HG03460 (cell line): ENCODE results near the gene SCAPER.

Experiments
- ATAC-seq: cut with Tn5 transposase; IDR thresholded peaks from one replicate; pipeline ENCODE4 v1.9.1; 2021; ENCODE audit not compliant: unreplicated experiment

Gene SCAPER

DNA sequence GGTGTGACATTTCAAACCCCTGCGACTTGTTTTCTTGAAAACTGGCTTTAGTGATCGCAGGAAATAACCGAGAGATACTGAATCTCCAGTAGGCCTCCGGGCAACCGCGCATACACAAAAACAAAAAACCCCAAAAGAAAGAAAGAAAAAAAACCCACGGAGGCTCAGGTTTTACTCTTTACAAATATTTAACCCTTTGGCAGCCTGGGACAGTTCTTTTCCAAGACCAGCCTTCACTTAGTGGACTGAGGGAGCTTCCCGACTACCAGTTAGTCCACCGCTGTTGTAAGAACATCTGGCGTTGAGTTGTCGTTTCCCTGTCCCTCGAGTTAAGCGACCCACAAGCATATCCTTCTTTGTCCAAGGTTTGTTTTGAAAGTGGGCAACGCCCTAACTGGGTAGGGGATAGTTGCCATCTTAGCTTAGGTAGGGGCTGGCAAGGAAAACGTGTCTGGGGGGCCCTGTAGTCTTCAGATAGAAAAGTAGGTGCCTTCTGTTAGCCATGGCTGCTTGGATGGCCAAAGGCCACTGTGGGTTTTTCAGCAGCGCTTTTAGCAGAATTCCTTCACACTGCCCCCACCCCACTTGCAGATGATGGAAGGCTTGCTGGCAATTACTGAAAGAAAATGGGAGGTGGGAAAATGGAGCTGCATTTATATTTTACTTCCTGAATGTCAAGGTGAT, 561.7 kb downstream of the SCAPER start:
- no peak for ATAC-seq

DNA sequence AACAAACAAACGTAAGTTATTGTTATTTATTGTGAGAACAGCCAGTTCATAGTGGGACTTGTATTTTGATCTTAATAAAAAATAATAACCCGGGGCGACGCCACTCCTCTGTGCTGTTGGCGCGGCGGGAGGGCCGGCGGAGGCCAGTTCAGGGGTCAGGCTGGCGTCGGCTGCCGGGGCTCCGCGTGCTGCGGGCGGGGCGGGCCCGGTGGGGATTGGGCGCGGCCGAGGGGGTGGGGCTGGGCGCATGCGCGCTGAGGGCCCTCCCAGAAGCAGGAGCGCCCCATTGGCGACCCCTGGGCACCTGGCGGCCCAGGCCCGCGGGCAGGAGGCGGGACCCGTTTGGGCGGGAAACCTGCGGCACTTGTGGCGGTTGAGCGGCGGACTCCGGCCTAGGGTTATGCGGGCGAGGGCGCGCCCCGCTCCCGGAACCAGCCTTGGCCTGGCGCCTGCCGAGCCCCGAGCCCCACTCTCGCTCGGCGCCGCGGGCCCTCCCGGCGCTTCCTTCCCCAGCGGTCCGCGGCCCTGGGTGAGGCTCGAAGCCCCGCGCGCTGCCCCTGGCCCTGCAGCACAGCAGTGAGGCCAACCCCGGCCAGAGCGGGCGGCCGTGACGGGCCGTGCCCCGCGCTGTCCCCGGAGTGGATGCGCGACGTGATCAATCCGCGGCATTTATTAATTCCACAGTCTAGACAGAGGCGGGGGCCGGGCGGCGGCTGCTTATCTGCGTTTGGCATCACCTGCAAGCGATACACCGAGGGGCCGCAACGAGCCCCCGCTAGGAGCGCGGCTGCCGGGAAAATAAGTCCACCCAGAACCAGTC, 562.5 kb downstream of the SCAPER start:
- ATAC-seq: no peak

DNA sequence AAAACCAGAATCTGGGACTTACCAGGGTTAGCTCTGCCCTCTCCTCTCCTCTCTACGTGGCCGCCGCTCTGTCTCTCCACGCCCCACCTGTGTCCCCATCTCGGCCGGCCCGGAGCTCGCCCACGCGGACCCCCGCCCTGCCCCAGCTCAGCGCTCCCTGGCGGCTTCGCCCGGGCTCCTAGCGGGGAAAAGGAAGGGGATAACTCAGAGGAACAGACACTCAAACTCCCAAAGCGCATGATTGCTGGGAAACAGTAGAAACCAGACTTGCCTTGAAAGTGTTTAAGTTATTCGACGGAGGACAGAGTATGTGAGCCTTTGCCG, 563.1 kb downstream of the SCAPER start:
- ATAC-seq: no peak

DNA sequence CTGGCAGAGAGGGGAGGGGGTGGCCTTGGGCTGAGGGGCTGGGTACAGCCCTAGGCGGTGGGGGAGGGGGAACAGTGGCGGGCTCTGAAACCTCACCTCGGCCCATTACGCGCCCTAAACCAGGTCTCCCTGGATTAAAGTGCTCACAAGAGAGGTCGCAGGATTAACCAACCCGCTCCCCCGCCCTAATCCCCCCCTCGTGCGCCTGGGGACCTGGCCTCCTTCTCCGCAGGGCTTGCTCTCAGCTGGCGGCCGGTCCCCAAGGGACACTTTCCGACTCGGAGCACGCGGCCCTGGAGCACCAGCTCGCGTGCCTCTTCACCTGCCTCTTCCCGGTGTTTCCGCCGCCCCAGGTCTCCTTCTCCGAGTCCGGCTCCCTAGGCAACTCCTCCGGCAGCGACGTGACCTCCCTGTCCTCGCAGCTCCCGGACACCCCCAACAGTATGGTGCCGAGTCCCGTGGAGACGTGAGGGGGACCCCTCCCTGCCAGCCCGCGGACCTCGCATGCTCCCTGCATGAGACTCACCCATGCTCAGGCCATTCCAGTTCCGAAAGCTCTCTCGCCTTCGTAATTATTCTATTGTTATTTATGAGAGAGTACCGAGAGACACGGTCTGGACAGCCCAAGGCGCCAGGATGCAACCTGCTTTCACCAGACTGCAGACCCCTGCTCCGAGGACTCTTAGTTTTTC, 563.6 kb downstream of the SCAPER start:
- ATAC-seq: no peak

DNA sequence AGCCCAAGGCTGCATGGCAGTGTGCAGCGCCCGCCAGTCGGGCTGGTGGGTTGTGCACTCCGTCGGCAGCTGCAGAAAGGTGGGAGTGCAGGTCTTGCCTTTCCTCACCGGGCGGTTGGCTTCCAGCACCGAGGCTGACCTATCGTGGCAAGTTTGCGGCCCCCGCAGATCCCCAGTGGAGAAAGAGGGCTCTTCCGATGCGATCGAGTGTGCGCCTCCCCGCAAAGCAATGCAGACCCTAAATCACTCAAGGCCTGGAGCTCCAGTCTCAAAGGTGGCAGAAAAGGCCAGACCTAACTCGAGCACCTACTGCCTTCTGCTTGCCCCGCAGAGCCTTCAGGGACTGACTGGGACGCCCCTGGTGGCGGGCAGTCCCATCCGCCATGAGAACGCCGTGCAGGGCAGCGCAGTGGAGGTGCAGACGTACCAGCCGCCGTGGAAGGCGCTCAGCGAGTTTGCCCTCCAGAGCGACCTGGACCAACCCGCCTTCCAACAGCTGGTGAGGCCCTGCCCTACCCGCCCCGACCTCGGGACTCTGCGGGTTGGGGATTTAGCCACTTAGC, 564.3 kb downstream of the SCAPER start:
- ATAC-seq: no peak

DNA sequence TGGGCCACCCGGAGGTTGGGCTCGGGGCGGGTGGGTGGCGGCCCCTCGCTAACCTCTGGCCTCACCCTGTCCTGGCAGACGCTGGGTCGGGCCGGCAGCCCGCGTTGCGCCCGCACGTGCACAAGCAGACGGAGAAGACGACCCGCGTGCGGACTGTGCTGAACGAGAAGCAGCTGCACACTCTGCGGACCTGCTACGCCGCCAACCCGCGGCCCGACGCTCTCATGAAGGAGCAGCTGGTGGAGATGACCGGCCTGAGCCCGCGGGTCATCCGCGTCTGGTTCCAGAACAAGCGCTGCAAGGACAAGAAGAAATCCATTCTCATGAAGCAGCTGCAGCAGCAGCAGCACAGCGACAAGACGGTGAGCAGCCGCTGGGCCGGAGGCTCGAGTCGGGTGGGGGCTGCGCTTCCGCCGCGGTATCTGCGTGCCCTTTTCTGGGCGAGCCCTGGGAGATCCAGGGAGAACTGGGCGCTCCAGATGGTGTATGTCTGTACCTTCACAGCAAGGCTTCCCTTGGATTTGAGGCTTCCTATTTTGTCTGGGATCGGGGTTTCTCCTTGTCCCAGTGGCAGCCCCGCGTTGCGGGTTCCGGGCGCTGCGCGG, 564.8 kb downstream of the SCAPER start:
- ATAC-seq: no peak

DNA sequence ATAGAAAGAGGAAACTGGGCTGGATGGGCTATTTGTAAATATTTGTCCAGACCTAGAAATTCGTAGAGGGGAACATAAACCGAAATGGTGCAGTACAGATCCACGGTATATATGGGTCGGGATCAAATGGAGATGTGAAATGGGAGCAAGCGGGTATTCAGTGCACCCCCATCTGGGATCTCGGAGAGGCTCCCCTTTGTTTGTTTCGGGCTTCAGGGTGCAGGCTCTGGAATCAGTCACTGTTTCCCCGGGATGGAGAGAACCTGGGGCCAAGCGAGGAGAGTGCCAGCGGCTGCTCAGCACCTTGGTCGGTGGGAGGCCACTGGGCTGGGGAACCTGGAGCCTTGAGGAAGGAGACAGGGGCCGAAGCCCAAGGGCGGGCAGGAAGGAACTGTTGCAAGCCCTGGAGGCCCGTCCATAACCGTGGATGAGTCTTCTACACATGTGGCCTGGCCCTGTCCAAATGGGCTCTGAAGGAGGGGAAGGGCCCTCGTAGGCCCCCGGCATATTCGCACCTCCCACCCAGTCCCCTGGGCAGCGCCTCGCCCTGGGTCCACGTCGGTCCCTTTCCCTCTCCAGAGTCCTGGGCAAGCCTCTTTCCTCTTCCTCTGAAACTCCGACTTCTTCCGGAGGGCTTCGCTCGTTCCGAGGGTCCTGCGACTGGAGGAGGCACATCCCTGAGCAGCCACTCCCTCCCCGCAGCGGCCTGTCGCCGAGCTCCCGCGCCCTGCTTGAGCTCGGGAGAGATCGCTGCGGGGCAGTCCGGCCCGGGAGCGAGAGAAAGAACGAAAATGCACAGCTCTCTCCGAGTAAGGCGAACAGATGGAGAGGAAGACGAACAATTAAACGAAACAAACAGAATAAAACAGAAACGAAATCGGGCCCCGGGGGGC, 565.6 kb downstream of the SCAPER start:
- ATAC-seq: no peak

DNA sequence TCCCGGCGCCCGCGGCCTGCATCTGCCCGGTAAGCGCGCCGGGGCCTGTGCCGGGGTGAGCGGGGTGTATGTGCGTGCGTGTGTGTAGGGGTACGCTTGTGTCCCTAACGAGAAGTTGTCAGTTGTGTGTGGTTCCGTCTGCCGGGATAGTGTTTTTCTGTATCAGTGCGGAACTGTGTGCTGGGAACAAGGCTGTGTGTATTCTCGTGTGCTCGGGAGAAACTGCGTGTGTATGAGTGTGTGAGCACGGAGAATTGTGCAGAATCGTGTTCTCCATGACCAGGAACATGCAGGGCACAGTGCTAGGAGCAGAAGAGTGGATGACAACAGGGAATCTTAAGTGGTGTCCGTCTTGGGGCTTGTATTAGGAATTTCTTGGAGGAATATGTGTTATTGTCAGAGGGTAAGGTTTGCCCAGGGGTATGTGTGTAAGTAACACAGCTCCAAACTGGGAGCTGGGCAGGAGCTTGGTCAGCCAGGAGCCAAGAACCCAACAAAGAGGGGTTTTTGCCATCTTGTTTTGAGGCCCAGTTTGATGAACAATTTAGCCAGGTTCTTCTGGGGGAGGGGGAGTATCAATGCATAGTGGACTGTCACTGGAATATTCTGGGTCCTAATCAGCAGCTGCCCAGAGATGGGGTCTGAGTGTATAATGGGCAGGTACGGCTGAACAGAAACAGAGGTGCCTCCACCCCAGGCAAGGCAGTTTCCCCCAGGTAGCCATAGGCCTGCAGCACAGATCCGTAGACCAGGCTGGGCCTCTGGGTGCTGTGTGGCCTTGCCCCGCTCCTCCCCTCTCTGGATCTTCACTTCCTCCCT, 566.4 kb downstream of the SCAPER start:
- ATAC-seq: no peak

DNA sequence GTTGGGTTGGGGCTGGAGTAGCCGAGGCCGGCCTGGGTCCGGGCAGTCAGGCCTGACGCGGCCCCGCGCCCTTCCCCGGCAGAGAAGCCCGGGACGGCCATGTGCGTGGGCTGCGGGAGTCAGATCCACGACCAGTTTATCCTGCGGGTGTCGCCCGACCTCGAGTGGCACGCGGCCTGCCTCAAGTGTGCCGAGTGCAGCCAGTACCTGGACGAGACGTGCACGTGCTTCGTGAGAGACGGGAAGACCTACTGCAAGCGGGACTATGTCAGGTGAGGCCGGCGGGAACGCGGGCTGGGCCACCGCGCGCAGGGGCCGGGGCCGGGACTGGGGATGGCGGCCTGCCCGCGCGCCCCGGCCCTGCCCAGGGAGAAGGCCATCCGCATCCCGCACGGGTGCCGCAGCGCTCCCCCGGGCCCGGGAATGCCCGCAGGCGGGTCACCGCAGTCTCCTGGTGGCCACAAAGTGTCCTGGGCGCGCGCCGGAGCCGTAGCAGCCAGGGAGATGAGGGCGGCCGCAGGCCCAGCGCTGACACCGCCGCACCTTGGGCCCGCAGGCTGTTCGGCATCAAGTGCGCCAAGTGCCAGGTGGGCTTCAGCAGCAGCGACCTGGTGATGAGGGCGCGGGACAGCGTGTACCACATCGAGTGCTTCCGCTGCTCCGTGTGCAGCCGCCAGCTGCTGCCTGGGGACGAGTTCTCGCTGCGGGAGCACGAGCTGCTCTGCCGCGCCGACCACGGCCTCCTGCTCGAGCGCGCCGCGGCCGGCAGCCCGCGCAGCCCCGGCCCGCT, 567.2 kb downstream of the SCAPER start:
- ATAC-seq: no peak

DNA sequence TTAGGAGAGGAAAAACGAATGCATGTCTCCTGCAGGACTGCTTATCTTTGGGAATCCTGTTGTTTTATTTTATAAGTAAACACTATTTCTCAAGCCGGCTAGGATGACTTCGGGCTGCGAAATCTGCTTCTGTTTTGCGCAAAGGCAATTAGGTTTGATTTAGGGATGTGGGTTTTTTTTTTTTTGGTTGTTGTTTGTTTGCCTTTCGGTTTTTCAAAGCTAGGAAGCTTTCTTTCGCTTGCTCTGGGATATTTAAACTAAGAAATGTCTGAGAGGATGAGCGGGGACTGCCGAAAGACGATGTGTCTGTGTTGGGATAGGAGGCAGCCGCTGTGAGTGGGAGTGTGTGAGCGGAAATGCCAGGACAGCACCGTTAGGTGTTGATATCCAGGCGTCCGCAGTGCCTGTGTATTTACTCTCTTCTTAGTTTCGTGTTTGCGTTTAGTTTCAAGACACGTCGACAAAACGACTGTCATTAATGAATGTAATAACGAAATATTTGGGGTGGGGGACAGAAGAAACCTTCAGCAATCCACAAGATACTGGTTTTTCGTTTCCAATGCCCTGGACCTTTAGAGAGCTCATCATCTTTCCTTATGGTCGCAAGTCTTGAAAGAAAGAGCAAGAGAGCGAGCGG, 568.0 kb downstream of the SCAPER start:
- no peak for ATAC-seq

DNA sequence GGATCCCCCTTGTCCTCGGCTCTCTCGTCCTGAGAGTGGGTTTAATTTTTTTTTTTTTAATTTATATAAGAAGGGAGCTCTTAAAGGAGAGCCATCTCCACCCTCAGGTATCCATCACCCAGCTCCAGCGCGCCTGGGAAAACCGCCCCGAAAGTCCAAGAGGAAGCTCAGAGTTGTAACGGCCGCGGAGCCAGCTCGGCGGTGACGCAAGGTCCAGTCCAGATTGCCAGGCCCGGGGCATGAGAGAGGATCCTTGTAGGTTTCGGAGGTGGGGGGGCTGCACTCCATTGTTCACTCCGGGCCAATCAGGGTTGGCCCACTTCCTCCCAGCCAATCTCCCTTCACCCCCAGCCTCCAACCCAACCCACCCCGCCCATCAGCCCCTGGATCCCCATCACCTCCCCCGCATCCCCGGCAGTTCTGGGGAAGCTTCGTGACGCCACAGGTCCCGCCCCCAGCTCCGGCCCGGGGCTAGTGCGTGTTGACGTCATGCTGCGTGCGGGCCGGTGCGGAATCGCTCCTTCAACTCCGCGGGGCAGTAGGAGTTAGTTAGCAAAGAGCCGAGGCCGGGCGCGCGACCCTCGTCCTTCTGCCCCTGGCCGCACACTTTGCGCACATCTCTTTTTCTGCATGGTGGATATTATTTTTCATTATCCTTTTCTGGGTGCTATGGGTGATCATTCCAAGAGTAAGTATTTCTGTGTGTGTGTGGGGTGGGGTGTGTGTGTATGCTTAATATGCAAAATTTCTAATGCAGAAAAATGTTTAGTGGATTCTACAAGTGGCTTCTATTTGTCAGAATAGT, 568.7 kb downstream of the SCAPER start, which contains the start of gene ISL2:
Gene ISL2 (plus strand): TSS at position 520 of the 805 bp plus-strand sequence. CDS start 111 bp downstream, at position 631.
- peak; percentile 48 for ATAC-seq

DNA sequence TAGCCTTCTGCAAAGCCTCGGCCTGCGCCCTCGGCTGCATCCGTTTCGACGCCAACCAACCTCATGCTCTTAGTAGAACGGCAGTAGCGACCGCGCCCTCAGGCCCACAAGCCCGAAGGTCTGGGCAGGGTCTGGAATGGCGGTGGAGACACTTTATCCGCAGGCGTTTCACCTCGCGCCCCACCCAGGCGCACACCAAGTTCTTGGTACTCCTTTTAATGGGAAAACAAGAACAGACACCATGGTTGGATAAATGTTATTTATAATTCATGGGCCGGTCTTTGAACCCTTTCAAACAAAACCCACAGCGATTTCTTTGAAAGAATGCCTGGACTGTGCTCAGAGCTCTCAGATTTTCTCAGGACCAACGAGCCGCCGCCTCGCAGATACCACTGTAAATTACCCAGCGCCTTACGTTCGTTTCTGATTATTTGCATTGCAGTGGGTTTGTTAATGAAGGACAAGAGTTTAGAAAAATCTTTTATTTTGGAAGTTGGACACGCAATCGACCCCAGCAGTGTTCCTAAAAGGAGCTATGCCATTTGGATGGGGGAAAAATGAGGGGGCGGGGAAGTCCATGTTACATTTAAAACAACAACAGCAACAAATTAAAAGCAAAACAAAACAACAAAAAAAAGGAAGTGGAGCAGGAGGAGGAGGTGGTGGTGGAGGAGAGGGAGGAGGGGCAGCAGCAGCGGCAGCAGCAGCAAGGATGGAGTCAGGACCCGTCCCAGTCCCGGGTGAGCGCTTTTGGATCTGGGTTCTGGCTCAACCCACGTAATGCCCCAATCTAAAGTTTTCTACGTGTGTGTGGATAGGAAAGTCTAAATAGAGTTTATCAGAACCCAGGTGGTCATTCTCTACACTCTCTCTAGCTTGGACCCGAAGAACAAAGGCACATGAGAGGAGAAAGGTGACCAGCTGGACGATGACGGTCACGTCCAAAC, 569.6 kb downstream of the SCAPER start:
- ATAC-seq: no peak

DNA sequence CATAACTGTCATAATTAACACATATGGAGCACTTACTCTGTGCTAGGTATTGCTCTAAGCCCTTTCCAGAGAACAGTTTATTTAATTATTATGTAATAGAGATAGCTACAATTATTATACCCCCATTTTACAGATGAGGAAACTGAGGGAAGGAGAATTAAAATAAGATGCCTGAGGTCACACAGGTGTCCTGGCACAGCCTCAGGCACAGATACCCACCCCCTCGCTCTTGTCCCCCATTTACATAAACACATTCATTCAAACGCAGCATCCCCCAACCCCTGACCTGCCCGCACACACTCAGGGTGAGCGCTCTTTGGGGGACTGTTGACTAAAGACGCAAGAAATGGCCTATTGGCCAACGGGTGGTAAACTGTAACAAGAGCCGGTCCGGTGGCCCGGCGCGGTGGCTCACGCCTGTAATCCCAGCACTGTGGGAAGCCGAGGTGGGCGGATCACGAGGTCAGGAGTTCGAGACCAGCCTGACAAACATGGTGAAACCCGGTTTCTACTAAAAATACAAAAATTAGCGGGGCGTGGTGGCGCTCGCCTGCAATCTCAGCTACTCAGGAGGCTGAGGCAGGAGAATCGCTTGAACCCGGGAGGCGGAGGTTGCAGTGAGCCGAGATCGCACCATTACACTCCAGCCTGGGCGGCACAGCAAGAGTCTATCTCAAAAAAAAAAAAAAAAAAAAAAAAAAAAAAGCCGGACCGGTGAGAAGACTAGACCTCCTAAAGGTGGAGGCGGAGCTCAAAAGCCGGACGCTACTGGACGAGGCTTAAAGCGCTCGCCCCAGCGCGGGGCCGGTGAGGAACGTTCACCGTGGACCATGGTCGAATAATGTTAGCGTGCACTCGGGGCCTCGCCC, 570.5 kb downstream of the SCAPER start:
- no peak for ATAC-seq

DNA sequence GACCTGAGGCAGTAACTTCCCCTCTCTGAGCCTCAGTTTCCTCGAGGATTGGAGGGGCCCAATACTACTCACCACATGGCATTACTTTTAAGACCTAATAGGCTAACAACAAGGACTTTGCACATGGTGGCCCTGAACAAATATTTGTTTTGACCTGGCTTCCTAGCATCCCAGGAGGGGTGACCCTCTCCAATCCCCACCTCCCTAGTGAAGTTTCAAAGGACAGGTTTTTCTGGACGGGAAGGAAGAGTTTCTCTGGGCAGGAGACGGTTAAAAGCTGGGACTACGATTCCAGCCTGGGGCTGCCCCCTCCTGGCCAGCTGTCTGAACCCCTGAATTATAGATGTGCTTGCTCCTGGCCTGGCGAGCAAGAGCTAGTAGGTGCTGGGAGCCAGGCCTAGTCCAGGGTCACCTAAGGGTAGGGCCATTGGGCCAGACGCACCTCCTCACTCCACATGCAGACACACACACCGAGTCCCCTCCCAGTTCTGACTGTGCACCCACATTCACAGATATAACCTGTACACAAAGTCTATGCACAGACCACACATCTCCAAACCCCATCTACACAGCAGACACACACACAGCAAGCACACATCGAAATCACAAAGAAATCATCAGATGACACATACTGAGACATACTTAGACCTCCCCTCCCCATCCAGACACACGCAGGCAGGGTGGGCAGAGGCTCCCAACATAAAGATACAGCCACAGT, 571.3 kb downstream of the SCAPER start:
- ATAC-seq: no peak

DNA sequence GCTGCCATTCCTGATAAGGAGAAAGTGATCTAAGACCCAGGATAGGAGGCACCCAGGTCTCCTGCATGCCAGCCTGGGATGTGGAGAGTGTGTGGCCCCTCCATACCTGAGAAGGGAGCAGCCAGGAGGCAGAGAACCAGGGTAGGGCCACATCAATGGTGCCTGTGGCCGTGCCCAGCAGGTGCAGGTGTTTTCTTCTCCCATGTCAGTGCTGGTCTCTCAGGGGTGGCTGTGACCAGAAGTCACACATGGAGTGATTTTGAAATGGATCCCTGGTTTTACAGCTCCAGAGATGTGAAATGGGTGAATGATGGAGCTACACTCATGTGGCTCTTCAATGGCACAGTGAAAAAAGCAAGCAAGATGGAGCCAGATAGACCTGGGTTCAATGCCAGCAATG, 571.8 kb downstream of the SCAPER start:
- ATAC-seq: no peak
